ENCODE data around the gene DAAM2.

GRCh38 chr6:39876826-39877225, 84.7 kb downstream of the DAAM2 start:
- no peak for TF ChIP-seq CTCF (IDR thresholded peaks at IDR 0.05)
- no peak for TF ChIP-seq POLR2A (IDR thresholded peaks at IDR 0.05)

All from body of pancreas (tissue), 4 donors.